ENCODE data around the gene NEFH. TPM values are rescaled to one million over a fixed set of nuclear protein-coding genes. Genes with fewer than 3 reads are reported as not detected.

The NEFH gene
- total RNA-seq, 2 experiments from 2014 or later: not detected

DNA sequence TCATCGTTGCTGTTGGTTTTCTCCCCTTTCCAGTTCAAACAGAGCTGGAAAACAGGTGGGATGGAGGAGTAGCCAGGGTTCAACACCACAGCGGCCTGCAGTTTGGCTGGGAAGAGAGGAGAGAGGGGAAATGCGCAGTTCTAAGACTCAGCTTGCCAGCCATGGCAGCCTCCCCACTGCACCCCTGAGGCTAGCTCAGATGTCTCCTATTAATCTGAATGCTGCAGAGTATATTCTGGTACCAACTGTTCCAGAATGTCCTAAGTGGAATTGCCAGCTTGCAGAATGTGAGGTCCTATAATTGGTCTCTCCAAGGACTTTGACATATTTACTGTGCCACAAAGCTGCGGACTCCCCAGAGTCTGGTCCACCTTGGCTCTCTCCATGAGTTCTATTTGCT is 32.0 kb downstream of the NEFH start:
- Histone ChIP-seq H3K79me2 (ENCODE audit: insufficient read depth, low read depth, low read length) (no peaks in the 10 kb centered on the region), H3K9me3 (ENCODE audit: low read length) (no peaks in the 10 kb centered on the region), H3K4me3 (ENCODE audit: low read depth, low read length, poor library complexity, severe bottlenecking) (no peak overlapping the region), H3K4me2 (ENCODE audit: low read length) (no peak overlapping the region), H3K27ac (ENCODE audit: low read depth, low read length, poor library complexity, severe bottlenecking) (no peak overlapping the region), H3K9me2 (ENCODE audit: insufficient read depth, low read length) (no peaks in the 10 kb centered on the region), H4K20me1 (ENCODE audit: insufficient read depth, low read length) (no peaks in the 10 kb centered on the region), H2AFZ (ENCODE audit: low read length) (no peak overlapping the region), H3K4me1 (ENCODE audit: insufficient read depth, low read length, poor library complexity, severe bottlenecking) (no peaks in the 10 kb centered on the region), H3K36me3 (ENCODE audit: insufficient read depth, low read length) (peaks cover 74% of the 10 kb centered on the region)
- intact Hi-C loops (cut with micrococcal nuclease; ENCODE audit: unreplicated experiment): no loop called here
- DNase-seq (ENCODE audit: low spot score): no peak
- ChIA-PET CTCF (ENCODE audit: unreplicated experiment) (no interaction called here), POLR2A (interaction anchor here (0.5 kb wide), 1 partner anchor 10 kb away, joined by 3 read pairs; no protein-coding TSS in a partner anchor)
- BruUV-seq (replicated peaks): no TSS peak
- no peak for TF ChIP-seq EZH2phosphoT487 (IDR thresholded peaks at IDR 0.05; ENCODE audit: borderline replicate concordance, low read depth, low read length)
- TF ChIP-seq, protein P1, sequence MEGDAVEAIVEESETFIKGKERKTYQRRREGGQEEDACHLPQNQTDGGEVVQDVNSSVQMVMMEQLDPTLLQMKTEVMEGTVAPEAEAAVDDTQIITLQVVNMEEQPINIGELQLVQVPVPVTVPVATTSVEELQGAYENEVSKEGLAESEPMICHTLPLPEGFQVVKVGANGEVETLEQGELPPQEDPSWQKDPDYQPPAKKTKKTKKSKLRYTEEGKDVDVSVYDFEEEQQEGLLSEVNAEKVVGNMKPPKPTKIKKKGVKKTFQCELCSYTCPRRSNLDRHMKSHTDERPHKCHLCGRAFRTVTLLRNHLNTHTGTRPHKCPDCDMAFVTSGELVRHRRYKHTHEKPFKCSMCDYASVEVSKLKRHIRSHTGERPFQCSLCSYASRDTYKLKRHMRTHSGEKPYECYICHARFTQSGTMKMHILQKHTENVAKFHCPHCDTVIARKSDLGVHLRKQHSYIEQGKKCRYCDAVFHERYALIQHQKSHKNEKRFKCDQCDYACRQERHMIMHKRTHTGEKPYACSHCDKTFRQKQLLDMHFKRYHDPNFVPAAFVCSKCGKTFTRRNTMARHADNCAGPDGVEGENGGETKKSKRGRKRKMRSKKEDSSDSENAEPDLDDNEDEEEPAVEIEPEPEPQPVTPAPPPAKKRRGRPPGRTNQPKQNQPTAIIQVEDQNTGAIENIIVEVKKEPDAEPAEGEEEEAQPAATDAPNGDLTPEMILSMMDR (conservative IDR thresholded peaks at IDR 0.05; ENCODE audit: low read length): no peak

DNA sequence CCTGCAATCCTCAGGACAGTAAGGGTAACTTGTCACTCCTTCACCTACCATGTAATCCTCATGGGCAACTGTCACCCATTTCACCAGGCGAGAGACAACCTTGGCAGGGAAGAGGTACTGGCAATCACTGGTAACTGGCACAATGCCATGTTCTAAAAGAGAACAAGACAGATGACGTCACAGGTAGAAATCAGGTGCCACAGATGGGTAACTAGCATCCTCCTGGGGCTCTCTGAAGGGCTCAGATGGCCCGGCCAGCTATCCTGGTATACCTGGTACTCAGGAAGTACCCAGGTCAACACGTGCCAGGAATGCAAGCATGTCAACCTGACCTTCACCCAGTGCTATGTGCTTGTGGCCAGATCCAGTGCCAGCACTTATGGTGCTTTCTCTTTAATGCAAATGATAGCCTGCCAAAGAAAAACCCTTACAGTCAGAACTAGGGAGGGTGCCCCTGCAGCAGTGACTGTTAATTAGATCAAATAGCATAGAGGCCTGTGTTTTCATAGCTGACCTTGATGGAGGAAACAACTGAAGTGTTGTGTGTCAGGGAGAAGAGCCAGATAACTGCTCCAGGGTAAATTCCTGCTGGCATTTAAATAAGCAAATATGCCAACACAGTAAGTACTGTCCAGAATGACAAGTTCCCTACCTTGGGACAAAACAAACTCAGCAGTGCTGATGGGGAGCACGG is 37.3 kb downstream of the NEFH start:
- Histone ChIP-seq H3K9me3 (ENCODE audit: low read length) (no peaks in the 10 kb centered on the region), H3K4me1 (ENCODE audit: insufficient read depth, low read length, poor library complexity, severe bottlenecking) (no peaks in the 10 kb centered on the region), H3K9me2 (ENCODE audit: insufficient read depth, low read length) (no peaks in the 10 kb centered on the region), H3K4me2 (ENCODE audit: low read length) (no peak overlapping the region), H2AFZ (ENCODE audit: low read length) (no peak overlapping the region), H4K20me1 (ENCODE audit: insufficient read depth, low read length) (no peaks in the 10 kb centered on the region), H3K79me2 (ENCODE audit: insufficient read depth, low read depth, low read length) (no peaks in the 10 kb centered on the region), H3K36me3 (ENCODE audit: insufficient read depth, low read length) (peaks cover 71% of the 10 kb centered on the region), H3K4me3 (ENCODE audit: low read depth, low read length, poor library complexity, severe bottlenecking) (no peak overlapping the region), H3K27ac (ENCODE audit: low read depth, low read length, poor library complexity, severe bottlenecking) (no peak overlapping the region)
- DNase-seq (ENCODE audit: low spot score): no peak
- TF ChIP-seq, protein P1 (conservative IDR thresholded peaks at IDR 0.05; ENCODE audit: low read length): no peak
- no peak for TF ChIP-seq EZH2phosphoT487 (IDR thresholded peaks at IDR 0.05; ENCODE audit: borderline replicate concordance, low read depth, low read length)
- CTCF ChIA-PET (ENCODE audit: unreplicated experiment): no interaction called here
- intact Hi-C loops (cut with micrococcal nuclease; ENCODE audit: unreplicated experiment): no loop called here
- no TSS peak for BruUV-seq (replicated peaks)
- POLR2A ChIA-PET: no interaction called here

DNA sequence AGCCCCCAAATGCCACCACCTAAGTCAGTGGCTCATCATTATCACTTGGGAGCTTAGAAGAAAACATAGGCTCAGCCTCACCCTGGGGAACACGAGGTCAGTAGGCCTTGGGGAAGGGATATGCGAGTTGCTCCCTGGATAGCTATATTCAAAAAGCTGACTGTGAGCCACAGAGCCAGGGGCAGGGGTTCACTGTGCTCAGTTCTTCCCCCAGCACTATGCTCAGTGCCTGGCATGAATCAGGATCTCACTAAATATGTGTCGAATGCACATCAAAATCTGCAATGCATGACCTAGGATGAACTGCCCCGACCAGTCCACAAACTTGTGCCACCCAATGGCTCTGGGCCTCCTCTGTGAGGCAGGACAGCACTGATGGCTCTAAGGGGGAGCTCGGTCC is 38.4 kb downstream of the NEFH start:
- ChIA-PET POLR2A (no interaction called here), CTCF (ENCODE audit: unreplicated experiment) (no interaction called here)
- Histone ChIP-seq H3K27ac (ENCODE audit: low read depth, low read length, poor library complexity, severe bottlenecking) (no peak overlapping the region), H2AFZ (ENCODE audit: low read length) (no peak overlapping the region), H3K79me2 (ENCODE audit: insufficient read depth, low read depth, low read length) (no peaks in the 10 kb centered on the region), H3K9me2 (ENCODE audit: insufficient read depth, low read length) (no peaks in the 10 kb centered on the region), H3K4me3 (ENCODE audit: low read depth, low read length, poor library complexity, severe bottlenecking) (no peak overlapping the region), H3K4me2 (ENCODE audit: low read length) (no peak overlapping the region), H4K20me1 (ENCODE audit: insufficient read depth, low read length) (no peaks in the 10 kb centered on the region), H3K9me3 (ENCODE audit: low read length) (no peaks in the 10 kb centered on the region), H3K4me1 (ENCODE audit: insufficient read depth, low read length, poor library complexity, severe bottlenecking) (no peaks in the 10 kb centered on the region), H3K36me3 (ENCODE audit: insufficient read depth, low read length) (peaks cover 70% of the 10 kb centered on the region)
- TF ChIP-seq EZH2phosphoT487 (IDR thresholded peaks at IDR 0.05; ENCODE audit: borderline replicate concordance, low read depth, low read length): no peak
- TF ChIP-seq, protein P1 (conservative IDR thresholded peaks at IDR 0.05; ENCODE audit: low read length): no peak
- intact Hi-C loops (cut with micrococcal nuclease; ENCODE audit: unreplicated experiment): no loop called here
- BruUV-seq (replicated peaks): no TSS peak
- no peak for DNase-seq (ENCODE audit: low spot score)
